Osteocyte (in vitro differentiated cells): ENCODE data around the gene SLC8A1. TPM values are rescaled to one million over a fixed set of nuclear protein-coding genes. Genes with fewer than 3 reads are reported as not detected.

Experiments used
- DNase-seq: peaks from one replicate; pipeline ENCODE4 v3.0.0; 2021; ENCODE audit warnings: mixed read lengths; ENCODE audit not compliant: unreplicated experiment; ENCODE audit errors: extremely low spot score
- H3K27ac Mint-ChIP-seq: one replicate; pipeline ENCODE4 v1.8.0; 2021; ENCODE audit warnings: mild to moderate bottlenecking, mixed read lengths; ENCODE audit not compliant: unreplicated experiment
- H3K27me3 Mint-ChIP-seq: one replicate; pipeline ENCODE4 v1.8.0; 2021; ENCODE audit warnings: mixed read lengths; ENCODE audit not compliant: unreplicated experiment
- H3K36me3 Mint-ChIP-seq: one replicate; pipeline ENCODE4 v1.8.0; 2021; ENCODE audit warnings: mixed read lengths; ENCODE audit not compliant: unreplicated experiment
- H3K4me1 Mint-ChIP-seq: one replicate; pipeline ENCODE4 v1.8.0; 2021; ENCODE audit warnings: mixed read lengths; ENCODE audit not compliant: unreplicated experiment
- H3K4me3 Mint-ChIP-seq: one replicate; pipeline ENCODE4 v1.8.0; 2021; ENCODE audit warnings: mild to moderate bottlenecking, moderate library complexity, mixed read lengths; ENCODE audit not compliant: unreplicated experiment
- H3K9me3 Mint-ChIP-seq: one replicate; pipeline ENCODE4 v1.8.0; 2021; ENCODE audit warnings: mixed read lengths; ENCODE audit not compliant: unreplicated experiment
- CTCF ChIP-seq: fragments of 200-600 bp; sonication (generic); IDR thresholded peaks from 2 replicates; pipeline ENCODE4 v1.5.0; 2021; ENCODE audit warnings: antibody characterized with exemption, mild to moderate bottlenecking, moderate library complexity
- total RNA-seq: library from RNA; stranded (reverse); gene quantifications from 2 replicates; pipeline ENCODE4 v1.2.1, GENCODE V29; 2021

Gene SLC8A1
- total RNA-seq, 1 donor from 2014 or later: 17.3 TPM

- Mint-ChIP-seq H3K4me1 (no peaks in the 10 kb centered on the region), H3K36me3 (peaks cover 7% of the 10 kb centered on the region), H3K4me3 (no peak overlapping the region), H3K9me3 (no peaks in the 10 kb centered on the region), H3K27me3 (no peaks in the 10 kb centered on the region), H3K27ac (no peak overlapping the region)
- DNase-seq: no peak
- no peak for TF ChIP-seq CTCF
Measured at GRCh38 chr2:40159333-40159732, 292.6 kb downstream of the SLC8A1 start.

- no peaks in the 10 kb centered on the region for H3K27me3 Mint-ChIP-seq
- peaks cover 7% of the 10 kb centered on the region for H3K36me3 Mint-ChIP-seq
- no peaks in the 10 kb centered on the region for H3K9me3 Mint-ChIP-seq
- H3K27ac Mint-ChIP-seq: no peak overlapping the region
- no peaks in the 10 kb centered on the region for H3K4me1 Mint-ChIP-seq
- no peak for TF ChIP-seq CTCF
- H3K4me3 Mint-ChIP-seq: no peak overlapping the region
- no peak for DNase-seq
Measured at GRCh38 chr2:40158781-40159180, 293.1 kb downstream of the SLC8A1 start.

- H3K36me3 Mint-ChIP-seq: no peaks in the 10 kb centered on the region
- no peak overlapping the region for H3K27ac Mint-ChIP-seq
- no peak for DNase-seq
- H3K4me1 Mint-ChIP-seq: no peaks in the 10 kb centered on the region
- no peak for TF ChIP-seq CTCF
- no peaks in the 10 kb centered on the region for H3K9me3 Mint-ChIP-seq
- no peak overlapping the region for H3K4me3 Mint-ChIP-seq
- H3K27me3 Mint-ChIP-seq: no peaks in the 10 kb centered on the region
Measured at GRCh38 chr2:40155728-40156127, 296.2 kb downstream of the SLC8A1 start.

GRCh38 chr2:40150266-40150665 is 301.6 kb downstream of the SLC8A1 start:
- Mint-ChIP-seq H3K4me1 (no peaks in the 10 kb centered on the region), H3K36me3 (no peaks in the 10 kb centered on the region), H3K27me3 (no peaks in the 10 kb centered on the region), H3K9me3 (peaks cover 6% of the 10 kb centered on the region), H3K4me3 (no peak overlapping the region), H3K27ac (no peak overlapping the region)
- no peak for DNase-seq
- no peak for TF ChIP-seq CTCF

GRCh38 chr2:40148334-40148733 is 303.6 kb downstream of the SLC8A1 start:
- H3K9me3 Mint-ChIP-seq: peaks cover 12% of the 10 kb centered on the region
- H3K4me1 Mint-ChIP-seq: no peaks in the 10 kb centered on the region
- no peak overlapping the region for H3K27ac Mint-ChIP-seq
- no peak overlapping the region for H3K4me3 Mint-ChIP-seq
- H3K27me3 Mint-ChIP-seq: no peaks in the 10 kb centered on the region
- H3K36me3 Mint-ChIP-seq: peaks cover 4% of the 10 kb centered on the region
- TF ChIP-seq CTCF: no peak
- DNase-seq: no peak
